ENCODE data around the gene SATB1. TPM values are rescaled to one million over a fixed set of nuclear protein-coding genes. Genes with fewer than 3 reads are reported as not detected.

The SATB1 gene
- total RNA-seq, 1 experiment from 2014 or later, result 2.7 TPM

GRCh38 chr3:18349197-18349798, 75.8 kb downstream of the SATB1 start:
- intact Hi-C loops (cut with micrococcal nuclease), result no loop called here
- Histone ChIP-seq H3K4me3 (replicated peaks in 1 of 2; ENCODE audit: low read depth in 1 of 2, low read length in 2 of 2) (no peak overlapping the region), H2AFZ (ENCODE audit: low read depth, low read length, poor library complexity, severe bottlenecking) (no peak overlapping the region), H3K79me2 (ENCODE audit: insufficient read depth, low read length) (no peaks in the 10 kb centered on the region), H3K27me3 (ENCODE audit: insufficient read depth, low read length) (no peaks in the 10 kb centered on the region), H3K4me1 (ENCODE audit: control insufficient read depth in 1 of 2, insufficient read depth in 2 of 2, low read length in 2 of 2) (no peaks in the 10 kb centered on the region), H3K9ac (ENCODE audit: low read length) (no peak overlapping the region), H3K4me2 (ENCODE audit: low read length) (no peak overlapping the region), H4K20me1 (ENCODE audit: insufficient read depth) (no peaks in the 10 kb centered on the region), H3K9me3 (ENCODE audit: control insufficient read depth in 1 of 2, insufficient read depth in 1 of 2, low read depth in 1 of 2, low read length in 2 of 2) (no peaks in the 10 kb centered on the region), H3K36me3 (ENCODE audit: control insufficient read depth in 1 of 2, insufficient read depth in 2 of 2, low read length in 2 of 2) (no peaks in the 10 kb centered on the region), H3K27ac (ENCODE audit: low read depth, low read length) (no peak overlapping the region), H3K9me2 (ENCODE audit: insufficient read depth) (no peaks in the 10 kb centered on the region)
- no TSS peak for BruUV-seq (replicated peaks)
- ChIA-PET CTCF (no interaction called here), POLR2A (no interaction called here), RAD21 (ENCODE audit: low non-redundant PET in 1 of 2, low total read pairs in 2 of 2, uncharacterized antibody in 2 of 2, unreplicated experiment in 2 of 2) (no interaction called here)
- TF ChIP-seq FOSL1 (IDR thresholded peaks at IDR 0.05; ENCODE audit: low read depth), result no peak
- TF ChIP-seq SIN3A (IDR thresholded peaks at IDR 0.05; ENCODE audit: low read depth), result no peak
- no peak for TF ChIP-seq JUND (IDR thresholded peaks at IDR 0.05)
- TF ChIP-seq SP1 (IDR thresholded peaks at IDR 0.05; ENCODE audit: low read depth), result no peak
- TF ChIP-seq CTCF (IDR thresholded peaks at IDR 0.05 in 2 of 3, conservative IDR thresholded peaks at IDR 0.05 in 1 of 3; ENCODE audit: borderline replicate concordance in 1 of 3, insufficient read depth in 1 of 3, low read depth in 2 of 3, low read length in 2 of 3), result no peak
- no peak for TF ChIP-seq YY1 (IDR thresholded peaks at IDR 0.05; ENCODE audit: extremely low read depth, insufficient replicate concordance, low read depth, low read length)
- TF ChIP-seq EZH2phosphoT487 (IDR thresholded peaks at IDR 0.05; ENCODE audit: borderline replicate concordance), result no peak
- TF ChIP-seq RAD21 (IDR thresholded peaks at IDR 0.05; ENCODE audit: low read depth), result no peak
- TF ChIP-seq MAX (IDR thresholded peaks at IDR 0.05), result no peak
- ATAC-seq (no peak), DNase-seq (ENCODE audit: low read depth, low spot score) (no peak)
